Neural cell (in vitro differentiated cells): ENCODE data around the gene SP6. TPM values are rescaled to one million over a fixed set of nuclear protein-coding genes. Genes with fewer than 3 reads are reported as not detected.

ENCODE experiments used
- H2AFZ ChIP-seq: fragments of 200-600, 300-800 bp; sonication (generic), shearing (Covaris generic); 2 replicates; pipeline ENCODE4 v1.6.0; 2014; ENCODE audit warnings: low read depth, mild to moderate bottlenecking, antibody characterized with exemption, low read length, moderate library complexity
- H3F3A ChIP-seq: fragments of 200-600 bp; shearing (Covaris generic); 2 replicates; pipeline ENCODE4 v1.6.1; 2016; ENCODE audit warnings: mild to moderate bottlenecking, moderate library complexity, mixed read lengths, antibody characterized with exemption, low read length; ENCODE audit not compliant: insufficient read depth, poor library complexity, severe bottlenecking
- H3K27ac ChIP-seq: fragments of 200-600, 300-800 bp; sonication (generic), shearing (Covaris generic); 2 replicates; pipeline ENCODE4 v1.5.1; 2014; ENCODE audit warnings: mild to moderate bottlenecking, low read length, moderate library complexity
- H3K27me3 ChIP-seq: fragments of 300-800, 200-600 bp; sonication (generic), shearing (Covaris generic); 2 replicates; pipeline ENCODE4 v1.6.0; 2014; ENCODE audit warnings: mild to moderate bottlenecking, low read depth, low read length, moderate library complexity; ENCODE audit not compliant: insufficient read depth
- H3K36me3 ChIP-seq: fragments of 300-800, 200-600 bp; sonication (generic), shearing (Covaris generic); 2 replicates; pipeline ENCODE4 v1.5.1; 2014; ENCODE audit warnings: mild to moderate bottlenecking, antibody characterized with exemption, low read length, moderate library complexity; ENCODE audit not compliant: insufficient read depth
- H3K4me2 ChIP-seq: fragments of 300-800, 200-600 bp; sonication (generic), shearing (Covaris generic); 2 replicates; pipeline ENCODE4 v1.6.0; 2014; ENCODE audit warnings: mild to moderate bottlenecking, low read length
- H3K4me3 ChIP-seq: fragments of 300-800, 200-600 bp; sonication (generic), shearing (Covaris generic); 2 replicates; pipeline ENCODE4 v1.5.1; 2014; ENCODE audit warnings: mild to moderate bottlenecking, low read length, moderate library complexity
- H3K79me2 ChIP-seq: fragments of 200-600 bp; shearing (Covaris generic); replicated peaks from 2 replicates; pipeline ENCODE4 v1.6.0; 2014; ENCODE audit warnings: mild to moderate bottlenecking, low read length, moderate library complexity; ENCODE audit not compliant: insufficient read depth
- H3K9ac ChIP-seq: fragments of 300-800, 200-600 bp; sonication (generic), shearing (Covaris generic); 2 replicates; pipeline ENCODE4 v1.6.1; 2016; ENCODE audit warnings: mild to moderate bottlenecking, low read length, mixed read lengths
- H3K9me2 ChIP-seq: fragments of 200-600 bp; shearing (Covaris generic); 2 replicates; pipeline ENCODE4 v1.6.1; 2016; ENCODE audit warnings: mild to moderate bottlenecking, low read length, mixed read lengths; ENCODE audit not compliant: insufficient read depth
- H3K9me3 ChIP-seq: fragments of 200-600, 300-800 bp; sonication (generic), shearing (Covaris generic); 2 replicates; pipeline ENCODE4 v1.6.1; 2016; ENCODE audit warnings: mild to moderate bottlenecking, mixed run types, low read length, moderate library complexity, mixed read lengths
- H4K20me1 ChIP-seq: fragments of 200-600 bp; shearing (Covaris generic); 2 replicates; pipeline ENCODE4 v1.6.1; 2016; ENCODE audit warnings: mild to moderate bottlenecking, mixed run types; ENCODE audit not compliant: insufficient read depth
- EP300 ChIP-seq: fragments of 450-650 bp; conservative IDR thresholded peaks from 2 replicates; pipeline ENCODE4 v1.6.1; 2014; ENCODE audit warnings: antibody characterized with exemption, mild to moderate bottlenecking, moderate library complexity; ENCODE audit not compliant: poor library complexity, severe bottlenecking
- EZH2 ChIP-seq: fragments of 200-600, 300-800 bp; shearing (Covaris generic), sonication (generic); IDR thresholded peaks from 2 replicates; pipeline ENCODE4 v1.6.1; 2014; ENCODE audit warnings: antibody characterized with exemption, low read length, borderline replicate concordance, mild to moderate bottlenecking; ENCODE audit not compliant: insufficient read depth, poor library complexity, severe bottlenecking
- MXI1 ChIP-seq: fragments of 450-650 bp; conservative IDR thresholded peaks from 2 replicates; pipeline ENCODE4 v1.6.1; 2014; ENCODE audit warnings: antibody characterized with exemption, mild to moderate bottlenecking; ENCODE audit not compliant: poor library complexity, severe bottlenecking
- POLR2AphosphoS5 ChIP-seq: IDR thresholded peaks from 2 replicates; pipeline ENCODE4 v1.6.1; 2012
- RAD21 ChIP-seq: fragments of 450-650 bp; conservative IDR thresholded peaks from 2 replicates; pipeline ENCODE4 v1.6.1; 2014; ENCODE audit warnings: antibody characterized with exemption, mild to moderate bottlenecking, moderate library complexity
- SMC3 ChIP-seq: fragments of 450-650 bp; conservative IDR thresholded peaks from 2 replicates; pipeline ENCODE4 v1.6.1; 2014; ENCODE audit warnings: antibody characterized with exemption, mild to moderate bottlenecking, moderate library complexity; ENCODE audit not compliant: poor library complexity
- TAF1 ChIP-seq: IDR thresholded peaks from 2 replicates; pipeline ENCODE4 v1.6.1; 2012; ENCODE audit warnings: low read depth
- polyA plus RNA-seq: library from polyadenylated mRNA; depleted of rRNA; stranded (reverse); fragments of >200 nt; gene quantifications from 2 replicates; pipeline ENCODE4 v1.2.3, GENCODE V29; 2014
- TF ChIP-seq, protein P1 (sequence below): IDR thresholded peaks from 2 replicates; pipeline ENCODE4 v1.6.1; 2012; ENCODE audit warnings: borderline replicate concordance
- TF ChIP-seq, protein P2 (sequence below): fragments of 450-650 bp; IDR thresholded peaks from 2 replicates; pipeline ENCODE4 v1.5.1; 2014; ENCODE audit warnings: antibody characterized with exemption, mild to moderate bottlenecking, moderate library complexity; ENCODE audit not compliant: poor library complexity, severe bottlenecking

SP6 gene
- polyA plus RNA-seq, 1 donor from 2014 or later = 0.42 TPM

DNA sequence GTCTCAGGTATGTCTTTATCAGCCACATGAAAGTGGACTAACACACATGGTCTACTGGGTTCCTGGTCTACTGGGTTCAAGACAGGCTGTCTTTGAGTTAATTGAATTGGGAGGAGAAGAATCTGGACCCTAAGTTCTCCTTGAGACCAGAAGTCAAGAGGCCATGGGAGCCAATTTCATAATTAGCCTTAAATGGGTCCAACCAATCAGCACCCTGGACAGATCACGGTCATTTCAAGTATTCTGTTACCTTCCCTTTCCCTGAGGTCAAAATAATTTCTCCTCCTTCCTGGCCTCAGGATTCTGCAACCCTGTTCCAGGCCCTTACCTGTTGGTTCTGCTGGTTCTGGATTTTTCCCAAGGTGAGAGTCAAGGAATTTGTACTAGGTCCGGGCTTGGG, 53.2 kb downstream of the SP6 start:
- Histone ChIP-seq H3K9me2 (no peaks in the 10 kb centered on the region), H3K79me2 (no peaks in the 10 kb centered on the region), H3K36me3 (no peaks in the 10 kb centered on the region), H3K4me2 (no peak overlapping the region), H3F3A (no peaks in the 10 kb centered on the region), H3K27me3 (peaks cover 42% of the 10 kb centered on the region), H3K9ac (no peak overlapping the region), H3K27ac (no peak overlapping the region), H3K4me3 (no peak overlapping the region), H3K9me3 (no peaks in the 10 kb centered on the region), H2AFZ (no peak overlapping the region), H4K20me1 (no peaks in the 10 kb centered on the region)
- no peak for TF ChIP-seq TAF1
- no peak for TF ChIP-seq POLR2AphosphoS5
- TF ChIP-seq SMC3 = no peak
- TF ChIP-seq EP300 = no peak
- TF ChIP-seq, protein P1, sequence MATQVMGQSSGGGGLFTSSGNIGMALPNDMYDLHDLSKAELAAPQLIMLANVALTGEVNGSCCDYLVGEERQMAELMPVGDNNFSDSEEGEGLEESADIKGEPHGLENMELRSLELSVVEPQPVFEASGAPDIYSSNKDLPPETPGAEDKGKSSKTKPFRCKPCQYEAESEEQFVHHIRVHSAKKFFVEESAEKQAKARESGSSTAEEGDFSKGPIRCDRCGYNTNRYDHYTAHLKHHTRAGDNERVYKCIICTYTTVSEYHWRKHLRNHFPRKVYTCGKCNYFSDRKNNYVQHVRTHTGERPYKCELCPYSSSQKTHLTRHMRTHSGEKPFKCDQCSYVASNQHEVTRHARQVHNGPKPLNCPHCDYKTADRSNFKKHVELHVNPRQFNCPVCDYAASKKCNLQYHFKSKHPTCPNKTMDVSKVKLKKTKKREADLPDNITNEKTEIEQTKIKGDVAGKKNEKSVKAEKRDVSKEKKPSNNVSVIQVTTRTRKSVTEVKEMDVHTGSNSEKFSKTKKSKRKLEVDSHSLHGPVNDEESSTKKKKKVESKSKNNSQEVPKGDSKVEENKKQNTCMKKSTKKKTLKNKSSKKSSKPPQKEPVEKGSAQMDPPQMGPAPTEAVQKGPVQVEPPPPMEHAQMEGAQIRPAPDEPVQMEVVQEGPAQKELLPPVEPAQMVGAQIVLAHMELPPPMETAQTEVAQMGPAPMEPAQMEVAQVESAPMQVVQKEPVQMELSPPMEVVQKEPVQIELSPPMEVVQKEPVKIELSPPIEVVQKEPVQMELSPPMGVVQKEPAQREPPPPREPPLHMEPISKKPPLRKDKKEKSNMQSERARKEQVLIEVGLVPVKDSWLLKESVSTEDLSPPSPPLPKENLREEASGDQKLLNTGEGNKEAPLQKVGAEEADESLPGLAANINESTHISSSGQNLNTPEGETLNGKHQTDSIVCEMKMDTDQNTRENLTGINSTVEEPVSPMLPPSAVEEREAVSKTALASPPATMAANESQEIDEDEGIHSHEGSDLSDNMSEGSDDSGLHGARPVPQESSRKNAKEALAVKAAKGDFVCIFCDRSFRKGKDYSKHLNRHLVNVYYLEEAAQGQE = no peak
- TF ChIP-seq, protein P2, sequence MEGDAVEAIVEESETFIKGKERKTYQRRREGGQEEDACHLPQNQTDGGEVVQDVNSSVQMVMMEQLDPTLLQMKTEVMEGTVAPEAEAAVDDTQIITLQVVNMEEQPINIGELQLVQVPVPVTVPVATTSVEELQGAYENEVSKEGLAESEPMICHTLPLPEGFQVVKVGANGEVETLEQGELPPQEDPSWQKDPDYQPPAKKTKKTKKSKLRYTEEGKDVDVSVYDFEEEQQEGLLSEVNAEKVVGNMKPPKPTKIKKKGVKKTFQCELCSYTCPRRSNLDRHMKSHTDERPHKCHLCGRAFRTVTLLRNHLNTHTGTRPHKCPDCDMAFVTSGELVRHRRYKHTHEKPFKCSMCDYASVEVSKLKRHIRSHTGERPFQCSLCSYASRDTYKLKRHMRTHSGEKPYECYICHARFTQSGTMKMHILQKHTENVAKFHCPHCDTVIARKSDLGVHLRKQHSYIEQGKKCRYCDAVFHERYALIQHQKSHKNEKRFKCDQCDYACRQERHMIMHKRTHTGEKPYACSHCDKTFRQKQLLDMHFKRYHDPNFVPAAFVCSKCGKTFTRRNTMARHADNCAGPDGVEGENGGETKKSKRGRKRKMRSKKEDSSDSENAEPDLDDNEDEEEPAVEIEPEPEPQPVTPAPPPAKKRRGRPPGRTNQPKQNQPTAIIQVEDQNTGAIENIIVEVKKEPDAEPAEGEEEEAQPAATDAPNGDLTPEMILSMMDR = no peak
- no peak for TF ChIP-seq RAD21
- no peak for TF ChIP-seq EZH2
- TF ChIP-seq MXI1 = no peak

Other genes with a start within 250 kb of the SP6 start
- gene KPNB1, start 201.2 kb downstream of the SP6 start, polyA plus RNA-seq = 80.2 and 117 TPM in 2 replicates
- 25.4 and 30.9 TPM in 2 replicates for gene TBKBP1, start 157.0 kb downstream of the SP6 start, polyA plus RNA-seq
- gene TBX21, start 117.9 kb downstream of the SP6 start, polyA plus RNA-seq = not detected in 2 replicates
- 10.0 and 11.4 TPM in 2 replicates for gene OSBPL7, start 29.4 kb downstream of the SP6 start, polyA plus RNA-seq
- gene MRPL10, start 19.6 kb downstream of the SP6 start, polyA plus RNA-seq = 33.8 and 34.2 TPM in 2 replicates
- 0.12 and 0.56 TPM in 2 replicates for gene LRRC46, start 19.5 kb downstream of the SP6 start, polyA plus RNA-seq
- 94.0 and 104 TPM in 2 replicates for gene SCRN2, start 9.9 kb downstream of the SP6 start, polyA plus RNA-seq
- 0.25 and 0.48 TPM in 2 replicates for gene SP2, start 45.1 kb upstream of the SP6 start, polyA plus RNA-seq
- 1.7 and 2.0 TPM in 2 replicates for gene PNPO, start 90.4 kb upstream of the SP6 start, polyA plus RNA-seq
- gene PRR15L, start 106.7 kb upstream of the SP6 start, polyA plus RNA-seq = not detected in 2 replicates
- 343 and 358 TPM in 2 replicates for gene CDK5RAP3, start 120.0 kb upstream of the SP6 start, polyA plus RNA-seq
- gene COPZ2, start 186.6 kb upstream of the SP6 start, polyA plus RNA-seq = not detected in 2 replicates
- 48.4 and 67.1 TPM in 2 replicates for gene NFE2L1, start 197.2 kb upstream of the SP6 start, polyA plus RNA-seq